Thyroid gland (tissue), 4 donors: ENCODE data around the gene TET1. TPM values are rescaled to one million over a fixed set of nuclear protein-coding genes. Genes with fewer than 3 reads are reported as not detected.

Experiments used
- DNase-seq, 2 donors: peaks; one replicate each; pipeline ENCODE4 v3.0.0-alpha.2; 2019
- H3K27ac ChIP-seq, 3 donors: fragments of 200-600 bp; sonication (generic); 1 replicate in 2 of 3; 2 replicates in 1 of 3; pipeline ENCODE4 v1.5.1; 2016 to 2019; ENCODE audit warnings: mild to moderate bottlenecking in 1 of 3, moderate library complexity in 1 of 3
- H3K27me3 ChIP-seq: fragments of 200-600 bp; sonication (generic); one replicate; pipeline ENCODE4 v1.5.1; 2019
- H3K36me3 ChIP-seq, 2 donors: fragments of 200-600 bp; sonication (generic); one replicate each; pipeline ENCODE4 v1.5.1; 2016 to 2019
- H3K4me1 ChIP-seq, 2 donors: fragments of 200-600 bp; sonication (generic); one replicate each; pipeline ENCODE4 v1.5.1; 2017 to 2019
- H3K4me3 ChIP-seq, 3 donors: fragments of 200-600 bp; sonication (generic); replicated peaks in 1 of 3; 1 replicate in 2 of 3; 2 replicates in 1 of 3; pipeline ENCODE4 v1.5.1; 2016; ENCODE audit warnings: mild to moderate bottlenecking in 1 of 3
- H3K9me3 ChIP-seq: fragments of 200-600 bp; sonication (generic); one replicate; pipeline ENCODE4 v1.5.1; 2017
- CTCF ChIP-seq, 6 experiments: fragments of 200-600 bp in 3 of 6; fragments of 450-650 bp in 3 of 6; sonication (generic) in 3 of 6; IDR thresholded peaks; one replicate each; pipeline ENCODE4 v1.5.1; 2016 to 2019; ENCODE audit warnings: antibody characterized with exemption in 6 of 6, mild to moderate bottlenecking in 2 of 6, inconsistent platforms in 1 of 6, moderate library complexity in 1 of 6
- POLR2A ChIP-seq, 2 donors: fragments of 450-650 bp; IDR thresholded peaks; one replicate each; pipeline ENCODE4 v1.6.1; 2017; ENCODE audit warnings: antibody characterized with exemption in 2 of 2, mild to moderate bottlenecking in 2 of 2, moderate library complexity in 1 of 2
- WGBS, 2 donors: methylation state at CpG; one replicate each; pipeline ENCODE4 v1.1.5; 2017; 5-methylcytosine and 5-hydroxymethylcytosine counted together
- intact Hi-C: fragments of 100-400 bp; cut with DNase I; formaldehyde crosslinking; loops from one replicate; pipeline ENCODE4 v1.15.1; 2023
- small RNA-seq: library from RNA; depleted of rRNA; stranded (forward); fragments of <200 nt; gene quantifications from one replicate; pipeline ENCODE3, GENCODE V24; 2016
- total RNA-seq, 4 donors: library from RNA; depleted of rRNA; stranded (reverse); fragments of >200 nt; gene quantifications; one replicate each; pipeline ENCODE4 v1.2.3, GENCODE V29; 2016

TET1 gene
- total RNA-seq, 4 donors from 2014 or later: 7.4 to 11.4 (median 9.7) TPM

- 80 to 86% methylated on average over 6 of the region's 6 CpGs for WGBS, 2 donors
- intact Hi-C loops: no loop called here
- Histone ChIP-seq H3K36me3 (peaks cover 77 to 86% of the 10 kb centered on the region in 2 donors), H3K9me3 (no peaks in the 10 kb centered on the region), H3K4me3 (no peak overlapping the region), H3K4me1 (no peaks in the 10 kb centered on the region), H3K27ac (no peak overlapping the region), H3K27me3 (no peaks in the 10 kb centered on the region)
- no peak for TF ChIP-seq POLR2A (IDR thresholded peaks at IDR 0.05)
- no peak for TF ChIP-seq CTCF (IDR thresholded peaks at IDR 0.05)
- DNase-seq: no peak
Observed at GRCh38 chr10:68742397-68742796, 182.3 kb downstream of the TET1 start.

Small RNA genes within 50 kb of the gene (small RNA-seq; reads per million reads assigned to genes)
- not detected for gene RF00019

Other genes starting within 250 kb of the TET1 start
- gene HNRNPH3, start 228.3 kb upstream of the TET1 start, total RNA-seq: 10 to 100 TPM; 47.8 to 75.8 (median 56.8) TPM
- 10 to 100 TPM in 1 of 4 donors, 1 to 10 TPM in 3; 5.0 to 12.3 (median 6.4) TPM for gene PBLD, start 227.4 kb upstream of the TET1 start, total RNA-seq
- 10 to 100 TPM; 27.4 to 52.5 (median 31.4) TPM for gene RUFY2, start 153.1 kb upstream of the TET1 start, total RNA-seq
- gene DNA2, start 88.4 kb upstream of the TET1 start, total RNA-seq: 10 to 100 TPM in 1 of 4 donors, 1 to 10 TPM in 3; 1.8 to 18.2 (median 4.9) TPM
- gene SLC25A16, start 32.8 kb upstream of the TET1 start, total RNA-seq: 10 to 100 TPM; 16.7 to 34.7 (median 20.4) TPM
- 10 to 100 TPM; 65.6 to 95.3 (median 74.2) TPM for gene CCAR1, start 160.9 kb downstream of the TET1 start, total RNA-seq